ENCODE results near the gene CCDC13.

DNA sequence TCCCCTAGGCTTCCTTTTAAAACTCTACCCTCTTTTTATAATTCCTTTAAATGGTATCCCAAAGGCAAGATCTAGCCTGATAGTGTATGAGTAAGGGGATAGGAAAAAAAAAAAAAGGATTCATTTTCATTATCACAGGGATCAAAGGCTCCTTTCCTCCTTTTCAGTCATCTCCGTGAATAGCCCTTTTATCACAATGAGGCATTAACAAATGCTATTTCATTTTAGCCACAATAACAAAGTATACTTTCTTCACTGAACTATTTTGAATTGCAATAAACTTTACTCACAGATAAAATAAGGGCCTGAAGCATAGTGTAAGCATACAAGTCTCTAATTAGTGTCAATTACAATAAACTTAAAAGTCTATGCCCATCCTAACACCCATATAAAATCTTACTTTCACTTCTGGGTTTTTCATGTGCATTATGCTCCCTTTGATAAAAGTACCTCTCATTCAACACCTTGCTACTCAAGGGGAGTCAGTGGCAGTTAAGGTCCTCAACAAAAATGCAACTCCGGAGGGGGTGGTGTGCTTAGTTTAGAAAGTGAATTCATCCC is 22.6 kb upstream of the CCDC13 start:
- TF ChIP-seq, protein P1, sequence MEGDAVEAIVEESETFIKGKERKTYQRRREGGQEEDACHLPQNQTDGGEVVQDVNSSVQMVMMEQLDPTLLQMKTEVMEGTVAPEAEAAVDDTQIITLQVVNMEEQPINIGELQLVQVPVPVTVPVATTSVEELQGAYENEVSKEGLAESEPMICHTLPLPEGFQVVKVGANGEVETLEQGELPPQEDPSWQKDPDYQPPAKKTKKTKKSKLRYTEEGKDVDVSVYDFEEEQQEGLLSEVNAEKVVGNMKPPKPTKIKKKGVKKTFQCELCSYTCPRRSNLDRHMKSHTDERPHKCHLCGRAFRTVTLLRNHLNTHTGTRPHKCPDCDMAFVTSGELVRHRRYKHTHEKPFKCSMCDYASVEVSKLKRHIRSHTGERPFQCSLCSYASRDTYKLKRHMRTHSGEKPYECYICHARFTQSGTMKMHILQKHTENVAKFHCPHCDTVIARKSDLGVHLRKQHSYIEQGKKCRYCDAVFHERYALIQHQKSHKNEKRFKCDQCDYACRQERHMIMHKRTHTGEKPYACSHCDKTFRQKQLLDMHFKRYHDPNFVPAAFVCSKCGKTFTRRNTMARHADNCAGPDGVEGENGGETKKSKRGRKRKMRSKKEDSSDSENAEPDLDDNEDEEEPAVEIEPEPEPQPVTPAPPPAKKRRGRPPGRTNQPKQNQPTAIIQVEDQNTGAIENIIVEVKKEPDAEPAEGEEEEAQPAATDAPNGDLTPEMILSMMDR (conservative IDR thresholded peaks at IDR 0.05 in 1 of 2, IDR thresholded peaks at IDR 0.05 in 1 of 2; ENCODE audit: low read depth in 1 of 2, low read length in 2 of 2) = no peak
- no peak for TF ChIP-seq EZH2 (IDR thresholded peaks at IDR 0.05; ENCODE audit: low read length, missing control alignments)
